HEK293 (cell line): ENCODE measurements around the gene IRF2BPL.
A peak's percentile ranks its signal among the peaks of the same experiment; 100 is the strongest.

ENCODE experiments used
- CTCF ChIA-PET: fragments of 350-600 bp; formaldehyde crosslinking; extraction: SDS; loops from one replicate; lab custom pipeline; 2021; ENCODE audit warnings: antibody characterized with exemption; lab: Yijun Ruan, JAX
- POLR2A ChIA-PET: fragments of 300-600 bp; formaldehyde crosslinking; extraction: SDS; loops from one replicate; lab custom pipeline; 2020; ENCODE audit warnings: antibody characterized with exemption, inconsistent platforms; lab: Yijun Ruan, JAX
- H3K27ac ChIP-seq: fragments of 200-500 bp; sonication (Bioruptor generic); 2 replicates; pipeline ENCODE4 v1.5.1; 2014; ENCODE audit warnings: low read depth, low read length, control low read depth, inconsistent platforms; ENCODE audit errors: extremely low read depth
- H3K36me3 ChIP-seq, 2 experiments: fragments of 200-500 bp in 1 of 2; sonication (Bioruptor generic) in 1 of 2; 1 replicate in 1 of 2; 2 replicates in 1 of 2; pipeline ENCODE4 v1.5.1; 2014 to 2017; ENCODE audit warnings: inconsistent platforms in 2 of 2, low read length in 2 of 2; ENCODE audit not compliant: control insufficient read depth in 2 of 2, insufficient read depth in 1 of 2
- H3K4me1 ChIP-seq: fragments of 200-500 bp; sonication (Bioruptor generic); 2 replicates; pipeline ENCODE4 v1.5.1; 2014; ENCODE audit warnings: mild to moderate bottlenecking, low read length, inconsistent platforms; ENCODE audit not compliant: control insufficient read depth, insufficient read depth
- H3K4me3 ChIP-seq: 2 replicates; pipeline ENCODE4 v1.5.1; 2011; ENCODE audit warnings: low read depth, mild to moderate bottlenecking, control low read depth, low read length, moderate library complexity
- H3K9me3 ChIP-seq: fragments of 200-500 bp; sonication (Bioruptor generic); 2 replicates; pipeline ENCODE4 v1.5.1; 2014; ENCODE audit warnings: low read depth, low read length, inconsistent platforms; ENCODE audit not compliant: control insufficient read depth, insufficient read depth
- INSM2 ChIP-seq: fragments of 450-650 bp; formaldehyde crosslinking; IDR thresholded peaks from 2 replicates; pipeline ENCODE4 v1.5.1; 2016; ENCODE audit warnings: missing biosample characterization, missing genetic modification characterization
- KLF10 ChIP-seq: fragments of 450-650 bp; IDR thresholded peaks from 2 replicates; pipeline ENCODE4 v1.5.1; 2018; ENCODE audit warnings: missing biosample characterization, mild to moderate bottlenecking, missing genetic modification characterization
- MZF1 ChIP-seq: fragments of 450-650 bp; formaldehyde crosslinking; IDR thresholded peaks from 2 replicates; pipeline ENCODE4 v1.5.1; 2017; ENCODE audit warnings: missing biosample characterization, missing genetic modification characterization, borderline replicate concordance
- RBAK ChIP-seq: fragments of 450-650 bp; formaldehyde crosslinking; IDR thresholded peaks from 2 replicates; pipeline ENCODE4 v1.5.1; 2016; ENCODE audit warnings: missing biosample characterization, missing genetic modification characterization
- SETDB1 ChIP-seq: IDR thresholded peaks from one replicate; pipeline ENCODE4 v1.6.1; 2017; ENCODE audit warnings: mild to moderate bottlenecking, low read length, moderate library complexity, mixed read lengths; ENCODE audit not compliant: insufficient read length
- SP2 ChIP-seq: fragments of 450-650 bp; formaldehyde crosslinking; IDR thresholded peaks from 2 replicates; pipeline ENCODE4 v1.5.1; 2016; ENCODE audit warnings: missing biosample characterization, missing genetic modification characterization
- ZBTB7A ChIP-seq: fragments of 450-650 bp; formaldehyde crosslinking; IDR thresholded peaks from 2 replicates; pipeline ENCODE4 v1.5.1; 2016; ENCODE audit warnings: low read depth, missing biosample characterization, missing genetic modification characterization
- ZEB2 ChIP-seq: fragments of 450-650 bp; formaldehyde crosslinking; IDR thresholded peaks from 2 replicates; pipeline ENCODE4 v1.5.1; 2016; ENCODE audit warnings: missing biosample characterization, missing genetic modification characterization
- ZNF114 ChIP-seq: fragments of 450-650 bp; formaldehyde crosslinking; IDR thresholded peaks from 2 replicates; pipeline ENCODE4 v1.5.0; 2017; ENCODE audit warnings: missing biosample characterization, missing genetic modification characterization
- ZNF157 ChIP-seq: fragments of 450-650 bp; formaldehyde crosslinking; IDR thresholded peaks from 2 replicates; pipeline ENCODE4 v1.5.1; 2016; ENCODE audit warnings: missing biosample characterization, missing genetic modification characterization
- ZNF175 ChIP-seq: fragments of 450-650 bp; formaldehyde crosslinking; IDR thresholded peaks from 2 replicates; pipeline ENCODE4 v1.5.1; 2016; ENCODE audit warnings: missing biosample characterization, missing genetic modification characterization
- ZNF23 ChIP-seq: fragments of 450-650 bp; formaldehyde crosslinking; IDR thresholded peaks from 2 replicates; pipeline ENCODE4 v1.5.1; 2016; ENCODE audit warnings: missing biosample characterization, missing genetic modification characterization, borderline replicate concordance
- ZNF302 ChIP-seq: fragments of 450-650 bp; formaldehyde crosslinking; IDR thresholded peaks from 2 replicates; pipeline ENCODE4 v1.5.1; 2016; ENCODE audit warnings: missing biosample characterization, missing genetic modification characterization, low read depth
- ZNF350 ChIP-seq: fragments of 450-650 bp; formaldehyde crosslinking; IDR thresholded peaks from 2 replicates; pipeline ENCODE4 v1.5.0; 2017; ENCODE audit warnings: missing biosample characterization, mild to moderate bottlenecking, missing genetic modification characterization
- ZNF366 ChIP-seq: fragments of 450-650 bp; formaldehyde crosslinking; conservative IDR thresholded peaks from 2 replicates; pipeline ENCODE4 v1.5.1; 2016; ENCODE audit warnings: missing biosample characterization, missing genetic modification characterization
- ZNF654 ChIP-seq: fragments of 450-650 bp; formaldehyde crosslinking; IDR thresholded peaks from 2 replicates; pipeline ENCODE4 v1.5.1; 2016; ENCODE audit warnings: low read depth, missing biosample characterization, missing genetic modification characterization
- ZNF660 ChIP-seq: fragments of 450-650 bp; IDR thresholded peaks from 2 replicates; pipeline ENCODE4 v1.5.1; 2018; ENCODE audit warnings: missing biosample characterization, mild to moderate bottlenecking, missing genetic modification characterization
- ZNF692 ChIP-seq: fragments of 450-650 bp; formaldehyde crosslinking; IDR thresholded peaks from 2 replicates; pipeline ENCODE4 v1.5.1; 2016; ENCODE audit warnings: missing biosample characterization, missing genetic modification characterization
- ZNF707 ChIP-seq: fragments of 450-650 bp; formaldehyde crosslinking; IDR thresholded peaks from 2 replicates; pipeline ENCODE4 v1.5.1; 2016; ENCODE audit warnings: missing biosample characterization, missing genetic modification characterization
- ZNF76 ChIP-seq: fragments of 450-650 bp; formaldehyde crosslinking; IDR thresholded peaks from 2 replicates; pipeline ENCODE4; 2016; ENCODE audit warnings: low read depth, missing biosample characterization, missing genetic modification characterization, borderline replicate concordance
- ZSCAN30 ChIP-seq: fragments of 450-650 bp; IDR thresholded peaks from 2 replicates; pipeline ENCODE4 v1.5.1; 2018; ENCODE audit warnings: missing biosample characterization, mild to moderate bottlenecking, missing genetic modification characterization, moderate library complexity
- TF ChIP-seq, protein P1 (sequence below): fragments of 450-650 bp; formaldehyde crosslinking; IDR thresholded peaks from 2 replicates; pipeline ENCODE4 v1.5.1; 2016; ENCODE audit warnings: missing biosample characterization, missing genetic modification characterization
- TF ChIP-seq, protein P2 (sequence below): fragments of 450-650 bp; formaldehyde crosslinking; optimal IDR thresholded peaks from 2 replicates; pipeline ENCODE3; 2016; ENCODE audit warnings: missing biosample characterization, mild to moderate bottlenecking, missing genetic modification characterization

Gene IRF2BPL

DNA sequence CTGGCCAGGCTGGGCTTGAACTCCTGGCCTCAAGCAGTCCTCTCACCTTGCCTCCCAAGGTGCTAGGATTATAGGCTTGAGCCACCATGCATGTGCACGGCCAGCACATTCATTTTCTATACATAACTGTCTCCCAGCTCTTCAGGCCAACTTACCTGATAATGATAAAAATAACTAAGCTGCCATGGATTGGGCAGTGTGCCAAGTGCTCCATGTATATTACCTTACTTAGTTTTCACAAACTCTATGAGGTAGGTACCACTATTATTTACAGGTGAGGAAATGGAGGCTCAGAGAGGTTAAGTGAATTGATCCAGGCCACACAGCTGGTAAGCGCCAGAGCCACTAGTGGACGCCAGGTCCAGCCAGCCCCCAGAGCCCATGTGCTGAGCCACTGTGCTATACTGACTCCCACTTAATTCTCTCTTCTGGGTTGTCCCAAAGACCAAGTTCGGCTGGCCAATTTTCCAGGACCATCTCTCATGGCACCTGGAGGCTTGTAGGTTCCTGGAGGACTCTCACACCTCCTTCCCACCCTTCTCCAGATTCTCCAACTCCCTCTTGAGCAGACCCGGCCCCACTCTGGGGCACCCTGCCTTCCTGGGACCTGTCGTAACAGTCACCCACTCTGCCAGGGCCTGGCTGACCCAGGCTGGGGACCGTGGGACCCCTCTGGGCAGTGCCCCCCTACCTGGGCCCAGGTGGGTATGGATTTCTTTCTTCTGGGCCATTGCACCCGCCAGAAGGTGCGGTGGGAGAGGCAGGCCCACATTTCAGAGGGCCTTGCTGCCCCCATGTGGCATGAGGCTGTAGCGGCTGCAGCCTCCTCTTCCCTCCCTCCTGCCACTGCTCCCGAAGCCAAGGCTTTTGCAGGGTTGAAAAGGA, 39.4 kb upstream of the IRF2BPL start:
- Histone ChIP-seq H3K36me3 (no peaks in the 10 kb centered on the region), H3K9me3 (no peaks in the 10 kb centered on the region), H3K4me3 (no peak overlapping the region), H3K4me1 (no peaks in the 10 kb centered on the region), H3K27ac (no peak overlapping the region)
- ChIA-PET POLR2A (interaction anchor here (1.5 kb wide), 1 partner anchor 120 kb away, joined by 3 read pairs; no protein-coding TSS in a partner anchor), CTCF (interaction anchor here (0.6 to 16.9 kb wide), 27 partner anchors 7 to 392 kb away, joined by 3 to 461 read pairs (median 3); partner anchors contain the start of gene IRF2BPL)
- TF ChIP-seq ZNF692 (tag by site-specific recombination) (0 out of 2 replicates have a peak, but pooled peaks have one; percentile 21), ZEB2 (tag by site-specific recombination) (peak; percentile 76; the same call in 1 of the 2 replicates), ZNF654 (tag by site-specific recombination) (peak; percentile 76), ZNF707 (no peak), ZNF366 (tag by site-specific recombination) (peak; percentile 68), ZSCAN30 (tag by site-specific recombination) (0 out of 2 replicates have a peak, but pooled peaks have one; percentile 66), ZNF302 (no peak)
- TF ChIP-seq, protein P1, sequence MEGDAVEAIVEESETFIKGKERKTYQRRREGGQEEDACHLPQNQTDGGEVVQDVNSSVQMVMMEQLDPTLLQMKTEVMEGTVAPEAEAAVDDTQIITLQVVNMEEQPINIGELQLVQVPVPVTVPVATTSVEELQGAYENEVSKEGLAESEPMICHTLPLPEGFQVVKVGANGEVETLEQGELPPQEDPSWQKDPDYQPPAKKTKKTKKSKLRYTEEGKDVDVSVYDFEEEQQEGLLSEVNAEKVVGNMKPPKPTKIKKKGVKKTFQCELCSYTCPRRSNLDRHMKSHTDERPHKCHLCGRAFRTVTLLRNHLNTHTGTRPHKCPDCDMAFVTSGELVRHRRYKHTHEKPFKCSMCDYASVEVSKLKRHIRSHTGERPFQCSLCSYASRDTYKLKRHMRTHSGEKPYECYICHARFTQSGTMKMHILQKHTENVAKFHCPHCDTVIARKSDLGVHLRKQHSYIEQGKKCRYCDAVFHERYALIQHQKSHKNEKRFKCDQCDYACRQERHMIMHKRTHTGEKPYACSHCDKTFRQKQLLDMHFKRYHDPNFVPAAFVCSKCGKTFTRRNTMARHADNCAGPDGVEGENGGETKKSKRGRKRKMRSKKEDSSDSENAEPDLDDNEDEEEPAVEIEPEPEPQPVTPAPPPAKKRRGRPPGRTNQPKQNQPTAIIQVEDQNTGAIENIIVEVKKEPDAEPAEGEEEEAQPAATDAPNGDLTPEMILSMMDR: peak; percentile 76

GRCh38 chr14:77066578-77067172, 38.2 kb upstream of the IRF2BPL start:
- no peaks in the 10 kb centered on the region for H3K4me1 ChIP-seq
- no peak overlapping the region for H3K27ac ChIP-seq
- POLR2A ChIA-PET: no interaction called here

More at GRCh38 chr14:77066578-77067172, 38.2 kb upstream of the IRF2BPL start:
- TF ChIP-seq ZNF175: no peak
- no peak for TF ChIP-seq RBAK (tag by site-specific recombination)
- TF ChIP-seq KLF10: no peak
- no peak for TF ChIP-seq INSM2 (tag by site-specific recombination)
- TF ChIP-seq ZBTB7A (tag by site-specific recombination): no peak
- TF ChIP-seq ZNF157 (tag by site-specific recombination): no peak
- no peak for TF ChIP-seq ZNF660
- TF ChIP-seq, protein P2, sequence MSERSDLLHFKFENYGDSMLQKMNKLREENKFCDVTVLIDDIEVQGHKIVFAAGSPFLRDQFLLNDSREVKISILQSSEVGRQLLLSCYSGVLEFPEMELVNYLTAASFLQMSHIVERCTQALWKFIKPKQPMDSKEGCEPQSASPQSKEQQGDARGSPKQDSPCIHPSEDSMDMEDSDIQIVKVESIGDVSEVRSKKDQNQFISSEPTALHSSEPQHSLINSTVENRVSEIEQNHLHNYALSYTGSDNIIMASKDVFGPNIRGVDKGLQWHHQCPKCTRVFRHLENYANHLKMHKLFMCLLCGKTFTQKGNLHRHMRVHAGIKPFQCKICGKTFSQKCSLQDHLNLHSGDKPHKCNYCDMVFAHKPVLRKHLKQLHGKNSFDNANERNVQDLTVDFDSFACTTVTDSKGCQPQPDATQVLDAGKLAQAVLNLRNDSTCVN (tag by site-specific recombination): no peak
- TF ChIP-seq ZNF114: no peak
- TF ChIP-seq SP2 (tag by site-specific recombination): no peak
- TF ChIP-seq ZNF76: no peak
- TF ChIP-seq, protein P1: no peak
- TF ChIP-seq ZNF350 (tag by site-specific recombination): no peak
- no peak for TF ChIP-seq SETDB1
- no peak for TF ChIP-seq ZNF23 (tag by site-specific recombination)
- TF ChIP-seq MZF1 (tag by site-specific recombination): no peak
- TF ChIP-seq, all 188 proteins: peak for 0
- Histone ChIP-seq H3K36me3 (no peaks in the 10 kb centered on the region), H3K4me3 (no peak overlapping the region), H3K9me3 (no peaks in the 10 kb centered on the region)
- CTCF ChIA-PET: interaction anchor here (0.5 to 16.9 kb wide), 6 partner anchors 13 to 195 kb away, joined by 4 to 461 read pairs (median 12); no protein-coding TSS in a partner anchor
